ENCODE measurements around the gene LRRC3. TPM values are rescaled to one million over a fixed set of nuclear protein-coding genes. Genes with fewer than 3 reads are reported as not detected.

Gene LRRC3
- total RNA-seq, 1 experiment from 2014 or later, result 4.7 TPM

GRCh38 chr21:44494956-44495355 lies 39.6 kb downstream of the LRRC3 start:
- Mint-ChIP-seq H3K27ac (ENCODE audit: unreplicated experiment) (no peak overlapping the region), H3K27me3 (ENCODE audit: insufficient read depth, unreplicated experiment) (no peaks in the 10 kb centered on the region), H3K4me1 (ENCODE audit: low read depth, unreplicated experiment) (peaks cover 3% of the 10 kb centered on the region), H3K9me3 (ENCODE audit: unreplicated experiment) (peaks cover 20% of the 10 kb centered on the region), H3K4me3 (ENCODE audit: unreplicated experiment) (no peak overlapping the region), H3K36me3 (ENCODE audit: insufficient read depth, unreplicated experiment) (no peaks in the 10 kb centered on the region)
- Histone ChIP-seq H3K9me3 (peaks cover 14% of the 10 kb centered on the region), H3K36me3 (ENCODE audit: control insufficient read depth, insufficient read depth, low read length) (no peaks in the 10 kb centered on the region), H3K27me3 (replicated peaks; ENCODE audit: control insufficient read depth, insufficient read depth, low read length) (no peaks in the 10 kb centered on the region), H3K4me3 (ENCODE audit: low read depth, low read length) (no peak overlapping the region), H3K4me1 (no peaks in the 10 kb centered on the region)
- ChIA-PET CTCF (no interaction called here), POLR2A (no interaction called here)
- intact Hi-C loops (cut with micrococcal nuclease; ENCODE audit: unreplicated experiment), result no loop called here
- no TSS peak for BruUV-seq (replicated peaks)
- TF ChIP-seq CTCF (IDR thresholded peaks at IDR 0.05; ENCODE audit: insufficient read depth in 1 of 2, low read depth in 1 of 2, low read length in 1 of 2, severe bottlenecking in 1 of 2, unreplicated experiment in 1 of 2), result no peak
- no peak for DNase-seq

- ChIA-PET POLR2A (no interaction called here), CTCF (interaction anchor here (0.6 kb wide), 1 partner anchor 305 kb away, joined by 3 read pairs; no protein-coding TSS in a partner anchor)
- intact Hi-C loops (cut with micrococcal nuclease; ENCODE audit: unreplicated experiment), result no loop called here
- peaks cover 14% of the 10 kb centered on the region; the same call in 1 of the 2 replicates for H3K9me3 ChIP-seq
- no TSS peak for BruUV-seq (replicated peaks)
- H3K4me1 ChIP-seq, result no peaks in the 10 kb centered on the region
- Mint-ChIP-seq H3K4me3 (ENCODE audit: unreplicated experiment) (no peak overlapping the region), H3K4me1 (ENCODE audit: low read depth, unreplicated experiment) (no peaks in the 10 kb centered on the region), H3K27ac (ENCODE audit: unreplicated experiment) (no peak overlapping the region), H3K9me3 (ENCODE audit: unreplicated experiment) (peaks cover 20% of the 10 kb centered on the region), H3K27me3 (ENCODE audit: insufficient read depth, unreplicated experiment) (no peaks in the 10 kb centered on the region), H3K36me3 (ENCODE audit: insufficient read depth, unreplicated experiment) (no peaks in the 10 kb centered on the region)
- no peak for DNase-seq
- TF ChIP-seq CTCF (IDR thresholded peaks at IDR 0.05; ENCODE audit: insufficient read depth in 1 of 2, low read depth in 1 of 2, low read length in 1 of 2, severe bottlenecking in 1 of 2, unreplicated experiment in 1 of 2), result no peak
- no peaks in the 10 kb centered on the region for H3K36me3 ChIP-seq (ENCODE audit: control insufficient read depth, insufficient read depth, low read length)
- no peaks in the 10 kb centered on the region for H3K27me3 ChIP-seq (replicated peaks; ENCODE audit: control insufficient read depth, insufficient read depth, low read length)
- no peak overlapping the region for H3K4me3 ChIP-seq (ENCODE audit: low read depth, low read length)
Observed at GRCh38 chr21:44495611-44496563, 40.6 kb downstream of the LRRC3 start.

GRCh38 chr21:44496564-44497550 lies 41.5 kb downstream of the LRRC3 start:
- ChIA-PET POLR2A (no interaction called here), CTCF (interaction anchor here (0.8 kb wide), 1 partner anchor 189 kb away, joined by 11 read pairs; no protein-coding TSS in a partner anchor)
- Histone ChIP-seq H3K9me3 (peaks cover 14% of the 10 kb centered on the region; the same call in 1 of the 2 replicates), H3K27me3 (replicated peaks; ENCODE audit: control insufficient read depth, insufficient read depth, low read length) (no peaks in the 10 kb centered on the region), H3K36me3 (ENCODE audit: control insufficient read depth, insufficient read depth, low read length) (no peaks in the 10 kb centered on the region), H3K4me3 (ENCODE audit: low read depth, low read length) (no peak overlapping the region), H3K4me1 (no peaks in the 10 kb centered on the region)
- intact Hi-C loops (cut with micrococcal nuclease; ENCODE audit: unreplicated experiment), result no loop called here
- Mint-ChIP-seq H3K36me3 (ENCODE audit: insufficient read depth, unreplicated experiment) (no peaks in the 10 kb centered on the region), H3K27me3 (ENCODE audit: insufficient read depth, unreplicated experiment) (no peaks in the 10 kb centered on the region), H3K4me1 (ENCODE audit: low read depth, unreplicated experiment) (no peaks in the 10 kb centered on the region), H3K9me3 (ENCODE audit: unreplicated experiment) (peaks cover 17% of the 10 kb centered on the region), H3K27ac (ENCODE audit: unreplicated experiment) (no peak overlapping the region), H3K4me3 (ENCODE audit: unreplicated experiment) (no peak overlapping the region)
- DNase-seq, result no peak
- BruUV-seq (replicated peaks), result no TSS peak
- no peak for TF ChIP-seq CTCF (IDR thresholded peaks at IDR 0.05; ENCODE audit: insufficient read depth in 1 of 2, low read depth in 1 of 2, low read length in 1 of 2, severe bottlenecking in 1 of 2, unreplicated experiment in 1 of 2)
